Type B pancreatic cell (in vitro differentiated cells): ENCODE measurements around the gene FHL3. TPM values are rescaled to one million over a fixed set of nuclear protein-coding genes. Genes with fewer than 3 reads are reported as not detected.

ENCODE experiments used
- DNase-seq: peaks from one replicate; pipeline ENCODE4 v3.0.0; 2021; ENCODE audit warnings: mixed read lengths; ENCODE audit not compliant: unreplicated experiment; ENCODE audit errors: extremely low spot score
- H3K27ac Mint-ChIP-seq: 2 replicates; pipeline ENCODE4 v1.8.0; 2021; ENCODE audit warnings: mild to moderate bottlenecking, mixed read lengths
- H3K27me3 Mint-ChIP-seq: 2 replicates; pipeline ENCODE4 v1.8.0; 2021; ENCODE audit warnings: mixed read lengths
- H3K36me3 Mint-ChIP-seq: 2 replicates; pipeline ENCODE4 v1.8.0; 2021; ENCODE audit warnings: mixed read lengths
- H3K4me1 Mint-ChIP-seq: one replicate; pipeline ENCODE4 v1.8.0; 2021; ENCODE audit warnings: mixed read lengths; ENCODE audit not compliant: unreplicated experiment
- H3K4me3 Mint-ChIP-seq: 2 replicates; pipeline ENCODE4 v1.8.0; 2021; ENCODE audit warnings: mild to moderate bottlenecking, mixed read lengths
- H3K9me3 Mint-ChIP-seq: 2 replicates; pipeline ENCODE4 v1.8.0; 2021; ENCODE audit warnings: mixed read lengths
- total RNA-seq: library from RNA; stranded (reverse); gene quantifications from 2 replicates; pipeline ENCODE4 v1.2.1, GENCODE V29; 2021; ENCODE audit warnings: low replicate concordance
- TF ChIP-seq, protein P1 (sequence below): fragments of 200-600 bp; sonication (generic); conservative IDR thresholded peaks from 2 replicates; pipeline ENCODE4 v1.5.0; 2021; ENCODE audit warnings: antibody characterized with exemption, mild to moderate bottlenecking

Gene FHL3
- total RNA-seq, 1 donor from 2014 or later = 25.1 TPM

DNA sequence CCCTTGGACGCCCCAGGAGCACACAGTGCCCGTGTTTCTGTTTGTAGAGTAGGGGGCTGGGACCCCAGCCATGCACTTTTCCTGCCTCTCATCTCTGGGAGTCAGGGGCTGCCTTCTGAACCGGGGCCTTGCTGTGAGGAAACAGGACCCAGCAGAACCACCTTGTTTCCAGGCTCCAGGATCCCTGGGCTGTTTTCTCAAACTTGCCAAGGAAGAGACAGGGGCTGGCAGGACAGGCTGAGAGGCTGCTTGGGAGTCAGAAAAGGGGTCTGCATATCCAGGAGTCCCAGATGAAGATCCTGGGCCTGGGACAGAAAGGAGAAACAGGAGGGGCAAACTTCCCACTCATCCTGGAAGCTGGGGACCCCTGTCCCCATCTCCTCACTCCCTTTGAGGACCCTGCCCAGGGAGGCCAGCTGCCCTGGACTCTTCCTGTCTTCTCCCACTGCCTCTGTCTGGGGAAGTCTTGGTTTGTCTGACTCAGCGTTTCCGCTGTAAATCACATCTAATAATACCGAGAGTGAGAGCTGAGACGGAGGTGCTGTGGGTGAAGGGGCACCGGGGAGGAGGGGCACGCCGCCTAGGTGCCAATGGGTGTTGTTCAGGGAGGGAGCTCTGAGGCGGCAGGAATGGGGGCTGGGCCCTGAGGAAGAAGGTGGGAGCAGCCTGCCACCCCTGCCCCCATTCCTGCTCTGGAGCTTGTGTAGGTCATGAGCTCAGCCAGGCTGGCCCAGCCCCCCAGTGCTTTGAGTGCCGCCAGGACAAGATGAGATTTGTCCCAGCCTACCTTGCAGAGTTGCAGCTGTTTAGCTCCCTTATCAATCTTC is 24.6 kb upstream of the FHL3 start:
- H3K27me3 Mint-ChIP-seq = no peaks in the 10 kb centered on the region
- H3K36me3 Mint-ChIP-seq = peaks cover 1% of the 10 kb centered on the region
- H3K4me1 Mint-ChIP-seq = peaks cover 23% of the 10 kb centered on the region
- no peaks in the 10 kb centered on the region for H3K9me3 Mint-ChIP-seq
- H3K4me3 Mint-ChIP-seq = peak overlapping the region; percentile 39
- TF ChIP-seq, protein P1, sequence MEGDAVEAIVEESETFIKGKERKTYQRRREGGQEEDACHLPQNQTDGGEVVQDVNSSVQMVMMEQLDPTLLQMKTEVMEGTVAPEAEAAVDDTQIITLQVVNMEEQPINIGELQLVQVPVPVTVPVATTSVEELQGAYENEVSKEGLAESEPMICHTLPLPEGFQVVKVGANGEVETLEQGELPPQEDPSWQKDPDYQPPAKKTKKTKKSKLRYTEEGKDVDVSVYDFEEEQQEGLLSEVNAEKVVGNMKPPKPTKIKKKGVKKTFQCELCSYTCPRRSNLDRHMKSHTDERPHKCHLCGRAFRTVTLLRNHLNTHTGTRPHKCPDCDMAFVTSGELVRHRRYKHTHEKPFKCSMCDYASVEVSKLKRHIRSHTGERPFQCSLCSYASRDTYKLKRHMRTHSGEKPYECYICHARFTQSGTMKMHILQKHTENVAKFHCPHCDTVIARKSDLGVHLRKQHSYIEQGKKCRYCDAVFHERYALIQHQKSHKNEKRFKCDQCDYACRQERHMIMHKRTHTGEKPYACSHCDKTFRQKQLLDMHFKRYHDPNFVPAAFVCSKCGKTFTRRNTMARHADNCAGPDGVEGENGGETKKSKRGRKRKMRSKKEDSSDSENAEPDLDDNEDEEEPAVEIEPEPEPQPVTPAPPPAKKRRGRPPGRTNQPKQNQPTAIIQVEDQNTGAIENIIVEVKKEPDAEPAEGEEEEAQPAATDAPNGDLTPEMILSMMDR = no peak
- H3K27ac Mint-ChIP-seq = no peak overlapping the region
- DNase-seq = no peak

DNA sequence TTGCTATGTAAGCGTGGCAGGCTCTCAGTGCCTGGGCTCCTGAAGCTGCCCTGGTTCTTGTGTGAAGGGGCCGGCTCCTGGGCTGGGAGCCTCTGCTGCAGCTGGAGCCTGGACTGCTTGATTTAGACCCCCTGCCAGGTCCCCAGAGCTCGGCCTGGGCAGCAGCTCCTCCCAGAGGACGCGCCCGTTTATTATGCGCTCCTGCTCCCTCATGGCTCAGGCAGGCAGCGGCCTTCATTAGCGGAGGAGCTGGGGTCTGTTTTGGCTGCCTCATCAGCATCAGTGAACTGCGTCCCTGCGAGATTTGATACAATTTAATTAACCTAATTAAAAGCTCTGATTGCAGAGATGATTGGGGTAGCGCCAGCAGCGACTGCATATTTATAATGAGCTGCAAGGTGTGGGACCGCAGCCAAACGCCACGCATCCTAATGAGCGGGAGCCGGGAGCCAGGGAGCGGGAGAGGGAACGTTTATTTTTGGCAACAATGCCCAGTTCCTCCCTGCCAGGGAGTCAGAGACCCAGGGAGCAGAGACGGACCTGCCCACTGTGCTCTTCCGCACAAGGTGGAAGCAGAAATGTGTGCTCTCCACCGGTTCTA is 23.9 kb upstream of the FHL3 start:
- H3K4me3 Mint-ChIP-seq = no peak overlapping the region
- no peak for DNase-seq
- H3K27ac Mint-ChIP-seq = no peak overlapping the region
- H3K9me3 Mint-ChIP-seq = no peaks in the 10 kb centered on the region
- TF ChIP-seq, protein P1 = no peak
- H3K4me1 Mint-ChIP-seq = peaks cover 23% of the 10 kb centered on the region
- peaks cover 3% of the 10 kb centered on the region for H3K36me3 Mint-ChIP-seq
- no peaks in the 10 kb centered on the region for H3K27me3 Mint-ChIP-seq

- TF ChIP-seq, protein P1 = no peak
- peaks cover 23% of the 10 kb centered on the region for H3K4me1 Mint-ChIP-seq
- no peaks in the 10 kb centered on the region for H3K27me3 Mint-ChIP-seq
- no peak overlapping the region for H3K4me3 Mint-ChIP-seq
- peaks cover 3% of the 10 kb centered on the region for H3K36me3 Mint-ChIP-seq
- no peak overlapping the region for H3K27ac Mint-ChIP-seq
- no peak for DNase-seq
- H3K9me3 Mint-ChIP-seq = no peaks in the 10 kb centered on the region
Measured at GRCh38 chr1:38028671-38029070, 23.4 kb upstream of the FHL3 start.

- peaks cover 23% of the 10 kb centered on the region for H3K4me1 Mint-ChIP-seq
- H3K27ac Mint-ChIP-seq = peak overlapping the region; percentile 59
Measured at GRCh38 chr1:38028105-38028591, 22.8 kb upstream of the FHL3 start.

GRCh38 chr1:38027201-38028104 is 22.1 kb upstream of the FHL3 start:
- H3K27me3 Mint-ChIP-seq = no peaks in the 10 kb centered on the region
- H3K9me3 Mint-ChIP-seq = no peaks in the 10 kb centered on the region
- H3K4me1 Mint-ChIP-seq = peaks cover 23% of the 10 kb centered on the region
- TF ChIP-seq, protein P1 = no peak
- DNase-seq = peak; percentile 66
- peak overlapping the region; percentile 59 for H3K27ac Mint-ChIP-seq
- H3K36me3 Mint-ChIP-seq = peaks cover 8% of the 10 kb centered on the region
- no peak overlapping the region for H3K4me3 Mint-ChIP-seq

More at GRCh38 chr1:38028105-38028591, 22.8 kb upstream of the FHL3 start:
- TF ChIP-seq, protein P1 = no peak
- no peaks in the 10 kb centered on the region for H3K27me3 Mint-ChIP-seq
- H3K36me3 Mint-ChIP-seq = peaks cover 3% of the 10 kb centered on the region
- H3K4me3 Mint-ChIP-seq = no peak overlapping the region
- DNase-seq = no peak
- no peaks in the 10 kb centered on the region for H3K9me3 Mint-ChIP-seq
